Nephron (organoid): ENCODE results near the gene POLR2A.

Source experiments
- H3K27ac Mint-ChIP-seq, 3 experiments: 2 replicates each; pipeline ENCODE4 v1.8.0; 2020; ENCODE audit warnings: mixed read lengths in 3 of 3, mild to moderate bottlenecking in 2 of 3, moderate library complexity in 1 of 3
- H3K27me3 Mint-ChIP-seq: 2 replicates; pipeline ENCODE4 v1.8.0; 2021; ENCODE audit warnings: low read depth, mild to moderate bottlenecking, moderate library complexity, mixed read lengths
- H3K36me3 Mint-ChIP-seq: 2 replicates; pipeline ENCODE4 v1.8.0; 2020; ENCODE audit warnings: low read depth, mixed read lengths
- H3K4me1 Mint-ChIP-seq: 2 replicates; pipeline ENCODE4 v1.8.0; 2020; ENCODE audit warnings: mixed read lengths
- H3K4me3 Mint-ChIP-seq, 3 experiments: 2 replicates each; pipeline ENCODE4 v1.8.0; 2020; ENCODE audit warnings: mild to moderate bottlenecking in 3 of 3, mixed read lengths in 3 of 3, moderate library complexity in 2 of 3
- H3K9me3 Mint-ChIP-seq: 2 replicates; pipeline ENCODE4 v1.8.0; 2020; ENCODE audit warnings: mixed read lengths
- TF ChIP-seq, protein P1 (sequence below), 3 experiments: fragments of 200-600 bp; sonication (generic); IDR thresholded peaks; one replicate each; pipeline ENCODE4 v1.5.0; 2021; ENCODE audit warnings: antibody characterized with exemption in 3 of 3; ENCODE audit not compliant: unreplicated experiment in 3 of 3

POLR2A gene

DNA sequence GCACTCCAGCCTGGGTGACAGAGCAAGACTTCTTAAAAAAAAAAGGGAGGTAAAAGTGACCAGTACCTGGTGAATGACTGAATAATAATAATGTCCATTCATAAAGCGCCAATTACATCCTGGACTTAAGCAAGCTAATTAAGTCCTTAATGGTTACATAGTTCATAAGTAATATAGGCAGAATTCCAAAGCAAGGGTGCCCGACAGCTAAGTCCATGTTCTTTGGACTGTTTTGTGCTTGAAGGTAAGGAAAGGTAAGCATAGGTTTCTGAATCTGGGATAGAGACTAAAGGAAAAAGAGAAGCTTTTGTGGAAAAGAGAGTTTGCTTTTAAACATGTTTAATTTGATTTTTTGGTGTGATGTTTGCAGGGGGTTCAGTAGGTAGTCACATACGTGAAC is 9.8 kb downstream of the POLR2A start:
- Mint-ChIP-seq H3K27me3 (no peaks in the 10 kb centered on the region), H3K36me3 (peaks cover 78% of the 10 kb centered on the region), H3K27ac (no peak overlapping the region), H3K4me3 (no peak overlapping the region), H3K4me1 (peaks cover 22% of the 10 kb centered on the region), H3K9me3 (no peaks in the 10 kb centered on the region)
- TF ChIP-seq, protein P1, sequence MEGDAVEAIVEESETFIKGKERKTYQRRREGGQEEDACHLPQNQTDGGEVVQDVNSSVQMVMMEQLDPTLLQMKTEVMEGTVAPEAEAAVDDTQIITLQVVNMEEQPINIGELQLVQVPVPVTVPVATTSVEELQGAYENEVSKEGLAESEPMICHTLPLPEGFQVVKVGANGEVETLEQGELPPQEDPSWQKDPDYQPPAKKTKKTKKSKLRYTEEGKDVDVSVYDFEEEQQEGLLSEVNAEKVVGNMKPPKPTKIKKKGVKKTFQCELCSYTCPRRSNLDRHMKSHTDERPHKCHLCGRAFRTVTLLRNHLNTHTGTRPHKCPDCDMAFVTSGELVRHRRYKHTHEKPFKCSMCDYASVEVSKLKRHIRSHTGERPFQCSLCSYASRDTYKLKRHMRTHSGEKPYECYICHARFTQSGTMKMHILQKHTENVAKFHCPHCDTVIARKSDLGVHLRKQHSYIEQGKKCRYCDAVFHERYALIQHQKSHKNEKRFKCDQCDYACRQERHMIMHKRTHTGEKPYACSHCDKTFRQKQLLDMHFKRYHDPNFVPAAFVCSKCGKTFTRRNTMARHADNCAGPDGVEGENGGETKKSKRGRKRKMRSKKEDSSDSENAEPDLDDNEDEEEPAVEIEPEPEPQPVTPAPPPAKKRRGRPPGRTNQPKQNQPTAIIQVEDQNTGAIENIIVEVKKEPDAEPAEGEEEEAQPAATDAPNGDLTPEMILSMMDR (IDR thresholded peaks at IDR 0.05; ENCODE audit: unreplicated experiment in 3 of 3): no peak

DNA sequence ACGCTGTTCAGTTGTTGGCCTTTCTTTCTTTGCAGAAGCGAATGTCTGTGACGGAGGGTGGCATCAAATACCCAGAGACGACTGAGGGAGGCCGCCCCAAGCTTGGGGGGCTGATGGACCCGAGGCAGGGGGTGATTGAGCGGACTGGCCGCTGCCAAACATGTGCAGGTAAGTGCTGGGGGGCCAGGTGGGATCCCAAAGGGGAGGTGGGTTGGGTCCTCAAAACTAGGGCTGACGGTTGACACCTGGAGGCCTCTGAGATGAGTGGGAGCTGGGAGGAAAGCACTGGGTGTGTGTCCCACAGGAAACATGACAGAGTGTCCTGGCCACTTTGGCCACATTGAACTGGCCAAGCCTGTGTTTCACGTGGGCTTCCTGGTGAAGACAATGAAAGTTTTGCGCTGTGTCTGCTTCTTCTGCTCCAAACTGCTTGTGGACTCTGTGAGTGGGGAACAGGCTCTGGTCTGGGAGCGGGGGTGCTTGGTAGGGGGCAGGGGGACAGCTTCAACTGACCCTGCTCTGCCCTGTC is 11.8 kb downstream of the POLR2A start:
- Mint-ChIP-seq H3K36me3 (peaks cover 76% of the 10 kb centered on the region), H3K27me3 (no peaks in the 10 kb centered on the region), H3K27ac (no peak overlapping the region), H3K9me3 (no peaks in the 10 kb centered on the region), H3K4me1 (peaks cover 6% of the 10 kb centered on the region), H3K4me3 (no peak overlapping the region)
- TF ChIP-seq, protein P1 (IDR thresholded peaks at IDR 0.05; ENCODE audit: unreplicated experiment in 3 of 3): no peak

DNA sequence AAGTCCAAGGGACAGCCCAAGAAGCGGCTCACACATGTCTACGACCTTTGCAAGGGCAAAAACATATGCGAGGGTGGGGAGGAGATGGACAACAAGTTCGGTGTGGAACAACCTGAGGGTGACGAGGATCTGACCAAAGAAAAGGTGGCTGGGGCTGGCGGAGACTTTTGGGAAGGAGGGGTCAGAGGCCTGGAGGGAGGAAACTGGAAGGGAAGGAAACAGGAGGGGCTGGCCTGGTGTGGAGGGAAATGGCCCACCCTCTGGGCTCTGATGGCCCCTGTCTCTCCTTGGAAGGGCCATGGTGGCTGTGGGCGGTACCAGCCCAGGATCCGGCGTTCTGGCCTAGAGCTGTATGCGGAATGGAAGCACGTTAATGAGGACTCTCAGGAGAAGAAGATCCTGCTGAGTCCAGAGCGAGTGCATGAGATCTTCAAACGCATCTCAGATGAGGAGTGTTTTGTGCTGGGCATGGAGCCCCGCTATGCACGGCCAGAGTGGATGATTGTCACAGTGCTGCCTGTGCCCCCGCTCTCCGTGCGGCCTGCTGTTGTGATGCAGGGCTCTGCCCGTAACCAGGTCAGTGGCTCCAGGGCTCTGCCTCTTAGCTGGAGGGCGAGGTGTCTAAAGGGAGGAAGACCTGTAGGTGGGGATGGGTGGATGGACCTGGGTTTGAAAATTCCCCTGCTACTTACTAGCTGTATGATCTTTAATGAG is 12.5 kb downstream of the POLR2A start:
- Mint-ChIP-seq H3K27ac (no peak overlapping the region), H3K4me1 (peaks cover 3% of the 10 kb centered on the region), H3K4me3 (no peak overlapping the region), H3K27me3 (no peaks in the 10 kb centered on the region), H3K36me3 (peaks cover 79% of the 10 kb centered on the region), H3K9me3 (no peaks in the 10 kb centered on the region)
- TF ChIP-seq, protein P1 (IDR thresholded peaks at IDR 0.05; ENCODE audit: unreplicated experiment in 3 of 3): no peak

DNA sequence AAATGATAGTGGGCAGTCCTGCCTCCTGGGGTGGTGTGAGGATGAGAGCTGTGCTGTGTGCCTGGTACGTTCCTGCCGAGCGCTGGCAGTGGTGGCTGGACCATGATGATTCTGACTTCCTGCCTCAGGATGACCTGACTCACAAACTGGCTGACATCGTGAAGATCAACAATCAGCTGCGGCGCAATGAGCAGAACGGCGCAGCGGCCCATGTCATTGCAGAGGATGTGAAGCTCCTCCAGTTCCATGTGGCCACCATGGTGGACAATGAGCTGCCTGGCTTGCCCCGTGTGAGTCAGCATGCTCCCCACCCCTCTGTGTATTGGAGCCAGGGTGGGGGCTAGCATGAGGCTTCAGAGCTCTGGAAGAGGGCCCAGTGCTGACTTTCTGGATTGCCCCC is 13.1 kb downstream of the POLR2A start:
- H3K27ac Mint-ChIP-seq: no peak overlapping the region
- no peaks in the 10 kb centered on the region for H3K27me3 Mint-ChIP-seq
- H3K4me1 Mint-ChIP-seq: no peaks in the 10 kb centered on the region
- peaks cover 81% of the 10 kb centered on the region for H3K36me3 Mint-ChIP-seq
- no peaks in the 10 kb centered on the region for H3K9me3 Mint-ChIP-seq
- H3K4me3 Mint-ChIP-seq: no peak overlapping the region
- TF ChIP-seq, protein P1 (IDR thresholded peaks at IDR 0.05; ENCODE audit: unreplicated experiment in 3 of 3): no peak

DNA sequence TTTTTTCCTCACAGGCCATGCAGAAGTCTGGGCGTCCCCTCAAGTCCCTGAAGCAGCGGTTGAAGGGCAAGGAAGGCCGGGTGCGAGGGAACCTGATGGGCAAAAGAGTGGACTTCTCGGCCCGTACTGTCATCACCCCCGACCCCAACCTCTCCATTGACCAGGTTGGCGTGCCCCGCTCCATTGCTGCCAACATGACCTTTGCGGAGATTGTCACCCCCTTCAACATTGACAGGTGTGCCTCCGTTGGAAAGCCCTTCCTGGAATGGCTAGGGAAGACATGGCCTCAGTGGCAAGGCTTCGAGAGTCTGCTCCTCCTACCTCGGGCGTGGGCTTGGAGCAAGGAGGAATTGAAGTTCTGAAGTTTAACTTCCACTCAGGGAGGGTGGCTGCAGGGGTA is 13.5 kb downstream of the POLR2A start:
- H3K4me3 Mint-ChIP-seq: no peak overlapping the region
- no peaks in the 10 kb centered on the region for H3K27me3 Mint-ChIP-seq
- no peaks in the 10 kb centered on the region for H3K4me1 Mint-ChIP-seq
- H3K27ac Mint-ChIP-seq: no peak overlapping the region
- TF ChIP-seq, protein P1 (IDR thresholded peaks at IDR 0.05; ENCODE audit: unreplicated experiment in 3 of 3): no peak
- no peaks in the 10 kb centered on the region for H3K9me3 Mint-ChIP-seq
- peaks cover 84% of the 10 kb centered on the region for H3K36me3 Mint-ChIP-seq

DNA sequence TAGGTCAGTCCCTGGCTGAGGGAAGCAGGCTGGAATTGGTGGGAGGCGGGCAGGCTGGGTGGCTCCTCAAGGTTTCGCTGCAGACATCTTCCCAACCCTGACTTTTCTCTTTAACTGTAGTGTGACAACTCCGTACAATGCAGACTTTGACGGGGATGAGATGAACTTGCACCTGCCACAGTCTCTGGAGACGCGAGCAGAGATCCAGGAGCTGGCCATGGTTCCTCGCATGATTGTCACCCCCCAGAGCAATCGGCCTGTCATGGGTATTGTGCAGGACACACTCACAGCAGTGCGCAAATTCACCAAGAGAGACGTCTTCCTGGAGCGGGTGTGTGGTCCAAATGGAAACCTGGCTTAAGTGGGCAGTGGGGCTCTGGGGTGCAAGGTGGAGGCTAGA is 15.0 kb downstream of the POLR2A start:
- no peak overlapping the region for H3K27ac Mint-ChIP-seq
- TF ChIP-seq, protein P1 (IDR thresholded peaks at IDR 0.05; ENCODE audit: unreplicated experiment in 3 of 3): no peak
- no peaks in the 10 kb centered on the region for H3K4me1 Mint-ChIP-seq
- no peaks in the 10 kb centered on the region for H3K9me3 Mint-ChIP-seq
- no peaks in the 10 kb centered on the region for H3K27me3 Mint-ChIP-seq
- H3K36me3 Mint-ChIP-seq: peaks cover 84% of the 10 kb centered on the region
- no peak overlapping the region for H3K4me3 Mint-ChIP-seq
